Esophagus muscularis mucosa (tissue), 4 donors: Measurements from ENCODE around the gene RGS7BP. TPM values are rescaled to one million over a fixed set of nuclear protein-coding genes. Genes with fewer than 3 reads are reported as not detected.
A peak's percentile ranks its signal among the peaks of the same experiment; 100 is the strongest.

Experiments
- DNase-seq: peaks from one replicate; pipeline ENCODE4 v3.0.0-alpha.2; 2017; ENCODE audit errors: extremely low spot score
- H3K27ac ChIP-seq, 4 donors: fragments of 200-600 bp; sonication (generic); replicated peaks in 1 of 4; 1 replicate in 3 of 4; 2 replicates in 1 of 4; pipeline ENCODE4 v1.5.1; 2016 to 2019; ENCODE audit warnings: mild to moderate bottlenecking in 1 of 4
- H3K27me3 ChIP-seq, 4 donors: fragments of 200-600 bp; sonication (generic); one replicate each; pipeline versions ENCODE4 v1.5.1 to v1.6.0; 2016 to 2019
- H3K36me3 ChIP-seq, 4 donors: fragments of 200-600 bp; sonication (generic); one replicate each; pipeline ENCODE4 v1.5.1; 2016 to 2019
- H3K4me1 ChIP-seq, 4 donors: fragments of 200-600 bp; sonication (generic); one replicate each; pipeline ENCODE4 v1.5.1; 2016 to 2019
- H3K4me3 ChIP-seq, 4 donors: fragments of 200-600 bp; sonication (generic); 1 replicate in 2 of 4; 2 replicates in 2 of 4; pipeline ENCODE4 v1.5.1; 2016 to 2019; ENCODE audit warnings: mild to moderate bottlenecking in 4 of 4, moderate library complexity in 1 of 4
- H3K9me3 ChIP-seq, 4 donors: fragments of 200-600 bp; sonication (generic); 1 replicate in 3 of 4; 2 replicates in 1 of 4; pipeline ENCODE4 v1.5.1; 2016 to 2019
- CTCF ChIP-seq, 3 experiments: fragments of 200-600 bp in 2 of 3; fragments of 450-650 bp in 1 of 3; sonication (generic) in 2 of 3; IDR thresholded peaks; one replicate each; pipeline ENCODE4 v1.5.1; 2017 to 2019; ENCODE audit warnings: antibody characterized with exemption in 3 of 3, mild to moderate bottlenecking in 2 of 3, moderate library complexity in 1 of 3
- EP300 ChIP-seq: sonication (generic); formaldehyde crosslinking; IDR thresholded peaks from one replicate; pipeline ENCODE4 v1.6.1; 2017; ENCODE audit warnings: antibody characterized with exemption
- POLR2A ChIP-seq: fragments of 450-650 bp; IDR thresholded peaks from one replicate; pipeline ENCODE4 v1.6.1; 2017; ENCODE audit warnings: antibody characterized with exemption, moderate library complexity, mild to moderate bottlenecking, low read depth
- POLR2AphosphoS5 ChIP-seq, 2 donors: sonication (generic); formaldehyde crosslinking; IDR thresholded peaks; one replicate each; pipeline ENCODE4 v1.6.1; 2017; ENCODE audit warnings: antibody characterized with exemption in 2 of 2
- WGBS: methylation state at CpG from one replicate; pipeline ENCODE4 v1.1.5; 2018; 5-methylcytosine and 5-hydroxymethylcytosine counted together
- intact Hi-C: fragments of 100-400 bp; cut with DNase I; formaldehyde crosslinking; loops from one replicate; pipeline ENCODE4 v1.15.1; 2023
- total RNA-seq, 4 donors: library from RNA; depleted of rRNA; stranded (reverse); fragments of >200 nt; gene quantifications; one replicate each; pipeline versions ENCODE4 v1.1.0 to v1.2.1, GENCODE V29; 2016

Gene RGS7BP
- total RNA-seq, 4 donors from 2014 or later = 1.2 to 4.7 (median 4.1) TPM

GRCh38 chr5:64486163-64486562 is 19.7 kb upstream of the RGS7BP start:
- H3K4me3 ChIP-seq = no peak overlapping the region
- WGBS = 73% methylated on average over 2 of the region's 2 CpGs
- H3K27ac ChIP-seq = no peak overlapping the region
- H3K4me1 ChIP-seq = no peaks in the 10 kb centered on the region
- DNase-seq = no peak
- intact Hi-C loops = no loop called here
- TF ChIP-seq CTCF (IDR thresholded peaks at IDR 0.05) (no peak), POLR2A (no peak), EP300 (no peak), POLR2AphosphoS5 (IDR thresholded peaks at IDR 0.05) (no peak)
- peaks cover 0 to 14% (median 6%) of the 10 kb centered on the region in 4 donors for H3K9me3 ChIP-seq
- H3K36me3 ChIP-seq = no peaks in the 10 kb centered on the region
- H3K27me3 ChIP-seq = no peaks in the 10 kb centered on the region

- no peaks in the 10 kb centered on the region for H3K27me3 ChIP-seq
- no peak overlapping the region for H3K4me3 ChIP-seq
- no peaks in the 10 kb centered on the region for H3K4me1 ChIP-seq
- intact Hi-C loops = no loop called here
- no peaks in the 10 kb centered on the region for H3K36me3 ChIP-seq
- no peak for TF ChIP-seq EP300
- no peak for TF ChIP-seq CTCF (IDR thresholded peaks at IDR 0.05)
- TF ChIP-seq POLR2A = no peak
- TF ChIP-seq POLR2AphosphoS5 (IDR thresholded peaks at IDR 0.05) = no peak
- no peak overlapping the region for H3K27ac ChIP-seq
- H3K9me3 ChIP-seq = peaks cover 0 to 14% (median 6%) of the 10 kb centered on the region in 4 donors
- no peak for DNase-seq
These were observed 18.5 kb upstream of the RGS7BP start for GRCh38 chr5:64487283-64487682.

GRCh38 chr5:64489857-64490256 is 16.0 kb upstream of the RGS7BP start:
- TF ChIP-seq POLR2AphosphoS5 (IDR thresholded peaks at IDR 0.05) (no peak), EP300 (no peak), POLR2A (no peak), CTCF (IDR thresholded peaks at IDR 0.05) (no peak)
- Histone ChIP-seq H3K27ac (no peak overlapping the region), H3K36me3 (no peaks in the 10 kb centered on the region), H3K4me3 (no peak overlapping the region), H3K4me1 (no peaks in the 10 kb centered on the region), H3K9me3 (peaks cover 0 to 5% (median 2%) of the 10 kb centered on the region in 4 donors), H3K27me3 (no peaks in the 10 kb centered on the region)
- intact Hi-C loops = no loop called here
- WGBS = 73% methylated on average over 3 of the region's 5 CpGs
- DNase-seq = no peak

GRCh38 chr5:64497386-64497785 is 8.4 kb upstream of the RGS7BP start:
- H3K27me3 ChIP-seq = no peaks in the 10 kb centered on the region
- no peak for DNase-seq
- H3K4me1 ChIP-seq = peaks cover 0 to 5% (median 4%) of the 10 kb centered on the region in 4 donors
- H3K4me3 ChIP-seq = no peak overlapping the region
- intact Hi-C loops = no loop called here
- WGBS = 61% methylated on average over 2 of the region's 2 CpGs
- no peaks in the 10 kb centered on the region for H3K36me3 ChIP-seq
- H3K27ac ChIP-seq = no peak overlapping the region
- TF ChIP-seq POLR2A (no peak), EP300 (no peak), POLR2AphosphoS5 (IDR thresholded peaks at IDR 0.05) (no peak), CTCF (IDR thresholded peaks at IDR 0.05) (no peak)
- H3K9me3 ChIP-seq = no peaks in the 10 kb centered on the region

GRCh38 chr5:64502196-64502595 is 3.6 kb upstream of the RGS7BP start:
- TF ChIP-seq POLR2A = no peak
- TF ChIP-seq EP300 = no peak
- TF ChIP-seq CTCF (IDR thresholded peaks at IDR 0.05) = no peak
- WGBS = 14% methylated on average over 5 of the region's 5 CpGs
- Histone ChIP-seq H3K4me3 (no peak overlapping the region), H3K4me1 (peaks cover 3 to 27% (median 24%) of the 10 kb centered on the region in 4 donors), H3K9me3 (no peaks in the 10 kb centered on the region), H3K36me3 (no peaks in the 10 kb centered on the region), H3K27ac (no peak overlapping the region), H3K27me3 (peaks cover 0 to 14% (median 0%) of the 10 kb centered on the region in 4 donors)
- peak; percentile 72 for DNase-seq
- intact Hi-C loops = no loop called here
